GM19455 (cell line): ENCODE results near the gene IGF2R.
"Not testable (repeated sequence)": the region's sequence is repeated elsewhere in the genome, so short reads cannot be mapped to it uniquely, and the experiment has no call there.

Experiments
- ATAC-seq: cut with Tn5 transposase; IDR thresholded peaks from one replicate; pipeline ENCODE4 v1.9.1; 2021; ENCODE audit not compliant: unreplicated experiment

The IGF2R gene

GRCh38 chr6:160135907-160136655 is 167.2 kb downstream of the IGF2R start:
- no peak for ATAC-seq

GRCh38 chr6:160137130-160137988 is 168.5 kb downstream of the IGF2R start:
- ATAC-seq = no peak

GRCh38 chr6:160137989-160138835 is 169.3 kb downstream of the IGF2R start:
- no peak for ATAC-seq

GRCh38 chr6:160138839-160139419 is 170.0 kb downstream of the IGF2R start:
- ATAC-seq = no peak

GRCh38 chr6:160139420-160139851 is 170.6 kb downstream of the IGF2R start:
- ATAC-seq = no peak

- ATAC-seq = not testable (repeated sequence)
Measured at GRCh38 chr6:160140493-160140892, 171.6 kb downstream of the IGF2R start.

- ATAC-seq = no peak
Measured at GRCh38 chr6:160141001-160141726, 172.3 kb downstream of the IGF2R start.

- no peak for ATAC-seq
Measured at GRCh38 chr6:160142115-160142715, 173.3 kb downstream of the IGF2R start.

GRCh38 chr6:160146454-160147145 is 177.7 kb downstream of the IGF2R start:
- no peak for ATAC-seq

- no peak for ATAC-seq
Measured at GRCh38 chr6:160147146-160147536, 178.3 kb downstream of the IGF2R start.

- ATAC-seq = no peak
Measured at GRCh38 chr6:160154471-160154870, 185.6 kb downstream of the IGF2R start.

- no peak for ATAC-seq
Measured at GRCh38 chr6:160156842-160157241, 188.0 kb downstream of the IGF2R start.

- ATAC-seq = no peak
Measured at GRCh38 chr6:160160450-160160849, 191.6 kb downstream of the IGF2R start.
